HG03354 (cell line): ENCODE results near the gene MKS1.

Experiments
- ATAC-seq: cut with Tn5 transposase; IDR thresholded peaks from one replicate; pipeline ENCODE4 v1.9.1; 2021; ENCODE audit warnings: mild to moderate bottlenecking; ENCODE audit not compliant: unreplicated experiment, poor library complexity, severe bottlenecking

Gene MKS1

DNA sequence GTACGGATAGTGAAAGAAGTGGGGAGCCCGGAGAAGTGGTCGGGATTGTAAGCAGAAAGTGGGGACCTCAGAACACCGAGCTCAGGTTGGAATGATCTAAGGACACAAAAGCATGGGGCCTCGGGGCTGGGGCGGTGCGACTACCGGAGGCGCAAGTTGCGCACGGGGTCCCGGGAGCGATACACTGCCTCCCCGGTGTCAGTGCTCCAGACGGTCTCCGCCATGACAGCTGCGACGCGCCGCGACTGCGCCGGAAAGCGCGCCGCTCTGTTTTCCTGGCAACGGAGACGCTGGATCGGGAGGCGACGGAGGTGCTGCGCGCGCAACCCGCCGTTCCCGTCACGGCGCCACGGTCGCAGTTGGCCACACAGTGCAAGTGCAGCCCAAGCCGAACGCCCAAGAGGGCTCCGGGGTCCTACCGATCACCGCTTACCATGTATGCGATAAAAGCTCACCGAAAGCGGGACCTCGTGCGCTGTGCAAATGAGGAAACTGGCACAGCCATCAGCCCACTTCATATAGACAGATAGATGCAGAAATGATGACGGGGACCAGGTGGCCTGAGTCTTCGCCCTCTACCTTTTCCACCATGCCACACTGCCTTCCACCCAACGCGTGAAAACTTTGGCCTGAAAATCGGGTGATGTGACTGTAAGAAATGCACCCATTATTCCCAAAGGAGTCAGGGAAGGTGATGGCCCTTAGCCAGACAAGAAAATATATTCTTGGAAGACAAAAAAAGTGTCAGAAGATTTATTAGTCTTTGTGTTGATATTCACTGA lies at the start of gene MKS1:
Gene MKS1, minus strand, starts transcription at position 249 of the 782 bp plus-strand sequence. Its CDS starts 25 bp downstream, at position 224.
- peak; percentile 96 for ATAC-seq

DNA sequence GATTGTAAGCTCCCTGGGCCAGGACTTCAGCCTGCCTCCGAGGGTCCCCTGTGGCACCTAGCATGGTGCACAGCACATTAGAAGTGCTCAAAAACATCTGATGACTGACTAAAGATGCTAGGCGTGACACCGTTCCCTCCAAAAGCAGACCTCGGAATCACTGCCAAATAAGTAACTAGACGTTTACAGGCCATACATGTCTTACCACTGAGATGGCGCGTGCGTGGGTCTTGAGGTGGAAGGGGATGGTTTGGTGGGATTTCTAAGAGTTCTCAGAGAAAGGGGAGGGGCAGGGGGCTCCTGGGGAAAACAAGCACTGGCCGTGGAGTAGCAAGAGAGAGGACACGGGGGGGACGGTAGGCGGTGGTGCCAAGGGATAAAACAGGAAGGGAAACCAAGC lies 49.3 kb upstream of the MKS1 start:
- no peak for ATAC-seq

DNA sequence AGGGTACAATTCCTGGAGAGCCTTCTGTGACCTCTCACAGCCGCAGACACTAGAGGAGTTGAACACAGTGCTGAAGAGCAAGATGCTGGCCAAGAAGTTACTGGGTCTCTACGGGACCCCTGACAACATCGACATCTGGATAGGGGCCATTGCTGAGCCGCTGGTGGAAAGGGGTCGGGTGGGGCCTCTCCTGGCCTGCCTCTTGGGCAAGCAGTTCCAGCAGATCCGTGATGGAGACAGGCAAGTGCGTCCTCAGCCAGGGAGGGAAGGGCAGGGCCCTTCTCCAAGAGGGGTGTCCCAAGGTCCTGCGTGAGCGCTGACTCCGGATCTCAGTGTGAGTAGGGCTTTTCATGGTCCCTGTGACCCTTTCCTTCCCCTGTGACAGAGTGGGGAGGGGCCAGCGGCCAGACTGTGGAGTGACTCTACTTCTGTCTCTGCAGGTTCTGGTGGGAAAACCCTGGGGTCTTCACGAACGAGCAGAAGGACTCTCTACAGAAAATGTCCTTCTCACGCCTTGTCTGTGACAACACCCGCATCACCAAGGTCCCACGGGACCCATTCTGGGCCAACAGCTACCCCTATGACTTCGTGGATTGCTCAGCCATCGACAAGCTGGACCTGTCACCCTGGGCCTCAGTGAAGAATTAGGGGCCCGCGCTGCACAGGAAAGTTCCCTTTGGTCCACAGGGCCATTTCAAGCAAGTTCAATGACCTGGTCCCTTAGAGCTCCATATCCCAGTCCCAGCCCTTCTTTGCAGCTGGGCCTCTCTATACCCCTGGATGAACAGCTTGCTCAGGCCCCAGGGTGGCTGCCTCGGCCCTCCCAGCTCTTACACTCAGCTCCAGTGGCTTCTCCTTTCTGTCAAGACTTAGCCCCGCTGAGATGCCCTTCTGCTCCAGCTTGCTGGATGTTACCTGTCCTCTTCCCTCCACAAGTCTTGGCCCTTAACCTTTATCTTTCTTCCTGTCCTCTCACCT lies 48.6 kb upstream of the MKS1 start:
- no peak for ATAC-seq

DNA sequence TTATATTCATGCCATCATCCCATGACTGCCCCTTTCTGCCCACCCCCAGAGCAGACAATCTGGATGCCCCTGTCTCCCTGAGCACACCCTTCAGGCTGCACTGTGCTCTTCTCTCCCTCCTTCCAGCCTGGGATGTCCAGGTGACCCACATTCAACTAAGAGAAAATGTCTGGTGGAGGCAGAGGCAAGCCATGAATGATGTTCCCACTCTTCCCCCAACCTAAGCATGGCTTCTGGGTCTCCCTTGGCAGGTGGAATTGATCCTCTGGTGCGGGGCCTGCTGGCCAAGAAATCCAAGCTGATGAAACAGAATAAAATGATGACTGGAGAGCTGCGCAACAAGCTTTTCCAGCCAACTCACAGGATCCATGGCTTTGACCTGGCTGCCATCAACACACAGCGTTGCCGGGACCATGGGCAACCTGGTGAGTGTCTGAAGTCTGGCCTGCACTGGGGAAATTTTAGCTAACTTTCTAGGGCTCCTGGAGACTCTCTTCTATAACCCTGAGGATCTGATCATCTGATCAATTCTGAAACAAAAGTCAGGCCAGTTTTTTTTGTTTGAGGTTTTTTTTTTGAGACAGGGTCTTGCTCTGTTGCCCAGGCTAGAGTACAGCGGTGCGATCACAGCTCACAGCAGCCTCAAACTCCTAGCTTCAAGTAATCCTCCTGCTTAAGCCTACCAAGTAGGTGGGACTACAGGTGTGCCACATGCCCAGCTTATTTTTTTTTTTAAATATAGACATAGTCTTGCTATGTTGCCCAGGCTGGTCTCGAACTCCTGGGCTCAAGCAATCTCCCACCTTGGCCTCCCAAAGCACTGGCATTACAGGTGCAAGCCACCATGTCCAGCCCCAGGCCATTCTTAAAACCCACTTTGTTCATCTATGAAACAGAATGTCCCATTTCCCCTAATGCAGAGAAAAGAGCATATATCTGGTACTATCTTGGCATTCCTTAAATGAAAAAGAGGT lies 47.1 kb upstream of the MKS1 start:
- ATAC-seq = no peak

DNA sequence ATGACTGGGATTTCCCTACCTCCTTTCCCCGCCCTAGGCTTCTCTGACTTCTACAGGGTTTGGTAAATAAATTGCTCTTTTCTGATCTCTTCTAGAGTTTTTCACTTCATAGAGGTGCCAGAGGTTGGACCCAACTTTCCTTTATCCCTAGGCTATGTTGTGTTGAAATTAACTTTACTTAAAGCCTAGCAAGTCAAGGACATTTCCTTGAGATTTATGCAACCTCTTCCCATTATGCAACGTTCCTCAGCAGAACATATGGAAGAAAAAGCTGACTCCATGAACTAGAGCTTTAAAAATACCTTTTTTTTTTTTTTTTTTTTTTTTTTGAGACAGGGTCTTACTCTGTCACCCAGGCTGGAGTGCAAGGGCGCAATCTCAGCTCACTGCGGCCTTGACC lies 46.2 kb upstream of the MKS1 start:
- ATAC-seq = no peak

DNA sequence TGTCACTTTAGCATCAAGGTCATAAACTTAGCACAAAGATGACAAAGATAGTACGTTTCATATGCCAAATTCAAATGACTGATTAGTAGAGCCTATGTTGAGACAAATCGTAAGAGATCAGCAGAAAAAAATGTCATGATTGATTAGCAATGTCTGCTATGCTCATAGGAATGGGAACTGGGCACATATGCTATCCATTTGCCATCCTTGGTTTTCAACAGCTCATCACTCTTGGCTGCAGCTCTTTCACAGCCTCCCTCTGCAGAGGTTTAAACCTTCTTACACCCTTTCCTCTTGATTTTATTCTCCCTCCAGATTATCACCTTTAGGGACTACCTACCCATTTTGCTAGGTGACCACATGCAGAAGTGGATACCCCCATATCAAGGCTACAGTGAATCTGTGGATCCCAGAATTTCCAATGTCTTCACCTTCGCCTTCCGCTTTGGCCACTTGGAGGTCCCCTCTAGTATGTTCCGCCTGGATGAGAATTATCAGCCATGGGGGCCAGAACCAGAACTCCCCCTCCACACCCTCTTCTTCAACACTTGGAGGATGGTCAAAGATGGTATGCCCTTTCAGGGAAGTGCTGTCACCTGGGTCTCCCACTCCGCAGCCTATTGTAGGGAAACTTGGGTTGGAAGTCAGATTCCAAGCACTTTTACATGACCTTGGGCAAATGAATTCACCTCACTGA lies 45.5 kb upstream of the MKS1 start:
- no peak for ATAC-seq

DNA sequence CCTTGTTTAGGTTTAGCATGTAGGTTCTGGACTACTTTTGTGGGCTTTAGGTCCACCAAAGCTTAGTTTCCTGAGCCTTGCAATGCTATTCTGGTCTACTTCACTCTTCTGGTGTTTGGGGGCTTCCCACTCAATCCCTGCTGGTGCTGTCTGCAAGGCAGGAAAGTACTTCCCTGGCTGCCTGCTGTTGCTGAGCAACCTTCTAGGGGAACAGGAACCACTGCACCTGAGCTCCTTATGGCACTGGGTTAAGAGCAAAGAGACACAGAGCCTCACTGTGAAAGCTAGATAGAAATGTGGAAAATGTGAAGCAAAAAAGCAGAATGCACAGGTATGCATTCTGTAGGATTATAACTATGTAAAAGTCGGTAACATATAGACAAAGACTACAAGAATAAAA lies 44.7 kb upstream of the MKS1 start:
- ATAC-seq = no peak

DNA sequence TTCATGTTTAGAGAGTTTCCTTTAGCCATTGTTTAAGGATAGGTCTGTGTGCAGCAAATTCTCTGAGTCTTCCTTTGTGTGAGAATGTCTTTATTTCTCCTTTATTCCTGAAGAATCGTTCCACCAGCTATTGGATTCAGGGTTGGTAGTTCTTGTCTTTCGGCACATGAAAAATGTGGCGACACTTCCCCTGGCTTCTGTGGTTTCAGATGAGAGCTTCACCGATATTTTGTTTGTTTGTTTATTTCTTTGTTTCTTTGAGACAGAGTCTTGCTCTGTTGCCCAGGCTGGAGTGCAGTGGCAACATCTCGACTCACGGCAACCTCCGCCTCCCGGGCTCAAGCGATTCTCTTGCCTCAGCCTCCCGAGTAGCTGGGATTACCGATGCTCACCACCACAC lies 43.1 kb upstream of the MKS1 start:
- no peak for ATAC-seq

DNA sequence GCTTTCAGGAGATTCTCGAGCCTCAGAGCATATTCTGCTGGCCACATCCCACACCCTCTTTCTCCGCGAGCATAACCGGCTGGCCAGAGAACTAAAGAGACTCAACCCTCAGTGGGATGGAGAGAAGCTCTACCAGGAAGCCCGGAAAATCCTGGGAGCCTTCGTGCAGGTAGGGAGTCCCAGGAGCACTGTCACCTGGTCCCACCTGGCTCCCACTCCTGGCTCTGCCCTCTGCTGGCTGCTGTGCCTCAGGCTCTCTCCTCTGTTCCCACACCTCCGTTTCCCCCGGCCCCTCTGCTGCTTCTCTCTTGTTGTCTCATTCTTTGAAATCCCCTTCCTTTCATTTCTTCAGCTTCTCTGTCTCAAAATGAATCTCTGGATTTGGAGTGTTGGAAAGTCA lies 35.7 kb upstream of the MKS1 start:
- no peak for ATAC-seq

DNA sequence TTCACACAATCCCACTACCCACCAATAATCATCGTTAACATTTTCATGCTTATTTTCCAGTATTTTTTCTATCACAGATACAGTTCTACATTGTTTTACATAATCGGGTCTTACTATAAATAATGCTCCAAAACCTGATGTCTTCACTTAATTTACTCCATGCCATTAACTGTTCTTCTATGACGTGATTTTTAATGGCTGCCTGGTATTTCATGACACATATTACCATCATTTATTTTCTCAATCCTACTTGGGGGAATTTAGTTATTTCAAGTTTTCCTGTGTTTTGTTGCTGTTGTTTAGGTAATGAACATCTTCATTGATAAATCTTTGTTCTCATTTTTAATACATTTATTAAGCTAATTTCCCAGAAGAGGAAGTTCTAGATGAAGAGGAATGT lies 34.0 kb upstream of the MKS1 start:
- ATAC-seq = no peak

DNA sequence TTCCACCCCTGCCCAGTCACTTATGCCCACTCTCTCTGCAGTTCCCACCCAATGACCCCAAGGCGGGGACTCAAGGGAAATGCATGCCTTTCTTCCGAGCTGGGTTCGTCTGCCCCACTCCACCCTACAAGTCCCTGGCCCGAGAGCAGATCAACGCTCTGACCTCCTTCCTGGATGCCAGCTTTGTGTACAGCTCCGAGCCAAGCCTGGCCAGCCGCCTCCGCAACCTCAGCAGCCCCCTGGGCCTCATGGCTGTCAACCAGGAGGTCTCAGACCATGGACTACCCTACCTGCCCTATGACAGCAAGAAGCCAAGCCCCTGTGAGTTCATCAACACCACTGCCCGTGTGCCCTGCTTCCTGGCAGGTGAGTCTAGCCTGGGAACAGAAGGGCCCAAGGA lies 33.1 kb upstream of the MKS1 start:
- ATAC-seq = no peak

DNA sequence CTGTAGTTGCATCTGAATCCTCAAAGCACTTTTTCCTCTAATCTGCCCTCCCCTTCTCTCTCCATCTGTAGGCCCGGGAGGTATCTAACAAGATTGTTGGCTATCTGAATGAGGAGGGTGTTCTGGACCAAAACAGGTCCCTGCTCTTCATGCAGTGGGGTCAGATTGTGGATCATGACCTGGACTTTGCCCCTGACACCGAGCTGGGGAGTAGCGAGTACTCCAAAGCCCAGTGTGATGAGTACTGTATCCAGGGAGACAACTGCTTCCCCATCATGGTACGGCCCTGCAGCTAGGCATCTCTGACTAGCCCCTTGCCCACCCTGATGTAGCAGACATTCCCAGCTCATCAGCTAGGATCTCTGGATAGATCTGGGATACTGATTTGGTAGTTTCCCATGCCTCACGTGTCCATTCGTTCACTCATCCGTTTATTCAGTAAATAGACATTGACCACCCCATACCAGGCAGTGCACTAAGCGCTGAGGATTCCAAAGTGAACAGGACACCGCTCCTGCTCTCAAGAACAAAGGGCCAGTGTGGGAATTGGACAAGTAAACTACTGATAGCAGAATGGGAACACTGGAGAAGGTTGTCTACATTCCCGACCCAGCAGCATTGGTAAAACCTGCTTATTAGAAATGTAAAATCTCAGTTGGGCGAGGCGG lies 31.4 kb upstream of the MKS1 start:
- ATAC-seq = no peak

DNA sequence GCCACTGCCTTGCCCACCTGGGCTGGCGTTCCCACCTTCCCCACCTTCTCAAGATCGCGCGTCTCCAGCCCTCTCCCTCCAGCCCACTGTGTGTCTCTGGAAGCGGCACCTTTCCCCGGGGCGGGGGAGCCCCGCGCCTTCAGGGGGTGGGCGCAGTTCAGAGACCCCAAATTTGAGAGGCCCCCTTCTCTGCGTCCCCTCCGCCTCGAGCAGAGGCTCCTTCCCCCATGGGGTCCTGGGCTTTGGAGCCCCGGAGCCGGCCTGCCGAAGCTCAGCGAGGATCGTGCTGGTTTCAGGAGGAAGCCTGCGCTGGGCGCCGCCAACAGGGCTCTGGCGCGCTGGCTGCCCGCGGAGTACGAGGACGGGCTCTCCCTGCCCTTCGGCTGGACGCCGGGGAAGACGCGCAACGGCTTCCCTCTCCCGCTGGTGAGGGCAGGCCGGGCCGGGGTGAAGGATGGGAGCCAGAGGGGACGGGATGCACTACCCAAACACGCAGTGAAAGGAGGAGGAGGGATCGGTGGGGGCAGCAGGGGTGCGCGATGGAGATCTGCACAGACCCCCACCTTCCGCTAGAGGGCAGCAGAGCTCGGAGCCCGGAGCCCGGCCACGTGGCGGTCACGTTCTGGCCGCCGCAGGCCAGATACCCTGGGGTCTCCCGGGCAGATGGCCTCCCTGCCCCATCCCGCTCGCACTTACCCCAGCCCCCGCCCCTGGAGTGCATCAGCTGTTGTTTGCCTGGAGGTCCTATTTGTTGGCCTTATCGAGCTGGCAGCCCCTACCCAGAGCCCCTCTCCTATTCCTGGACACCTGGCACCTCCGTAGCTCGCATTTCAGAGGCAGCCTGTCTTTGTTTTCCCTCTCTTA lies 30.4 kb upstream of the MKS1 start:
- ATAC-seq = peak; percentile 66

DNA sequence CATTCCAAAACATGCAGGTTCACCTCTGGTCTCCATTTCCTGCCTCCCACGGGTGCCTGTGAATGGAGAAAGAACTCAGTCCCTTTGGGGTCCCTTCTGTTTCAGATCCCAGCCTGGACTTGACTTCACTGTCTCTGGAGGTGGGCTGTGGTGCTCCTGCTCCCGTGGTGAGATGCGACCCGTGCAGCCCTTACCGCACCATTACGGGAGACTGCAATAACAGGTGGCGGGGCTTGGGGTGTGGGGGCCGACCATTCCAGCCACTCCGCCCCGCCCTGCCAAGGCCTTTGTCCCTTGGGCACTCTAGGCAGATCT lies 29.9 kb upstream of the MKS1 start:
- no peak for ATAC-seq

DNA sequence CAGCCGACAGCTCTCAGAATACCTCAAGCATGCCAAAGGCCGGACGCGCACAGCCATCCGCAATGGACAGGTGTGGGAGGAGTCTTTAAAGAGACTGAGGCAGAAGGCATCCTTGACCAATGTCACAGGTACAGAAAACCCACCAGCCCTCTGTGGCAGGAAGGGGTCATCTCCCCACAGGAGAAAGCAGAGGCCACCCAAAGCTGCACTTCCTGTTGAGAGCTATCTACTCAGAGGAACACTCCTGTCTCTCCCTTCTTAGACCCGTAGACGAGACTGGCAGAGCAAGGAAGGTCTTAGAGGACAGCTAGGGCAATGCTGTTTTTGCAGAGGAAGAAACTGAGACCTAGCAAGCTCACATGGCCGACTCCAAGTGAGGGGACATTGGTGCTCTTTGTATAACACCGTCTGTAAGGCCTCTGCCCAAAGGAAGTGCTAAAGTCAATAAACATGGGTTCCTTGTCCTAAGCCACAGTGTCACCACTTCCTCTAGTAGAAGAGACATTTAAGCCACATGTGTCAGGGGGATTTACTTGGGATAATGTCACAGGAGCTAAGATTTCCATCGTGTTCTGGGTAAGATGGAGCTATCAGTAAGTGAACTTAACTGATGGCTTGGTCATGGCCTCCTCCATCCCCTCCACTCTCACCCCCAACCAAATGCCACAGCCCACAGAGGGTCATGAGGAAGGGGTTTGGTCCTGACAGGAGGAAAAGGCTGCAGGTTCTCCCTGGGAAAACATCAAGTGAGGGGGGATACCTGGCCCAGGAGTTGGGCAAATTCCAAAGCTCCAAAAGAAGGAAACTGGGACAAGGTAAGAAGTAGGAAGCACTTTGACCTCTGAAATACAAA lies 28.7 kb upstream of the MKS1 start:
- ATAC-seq = no peak

DNA sequence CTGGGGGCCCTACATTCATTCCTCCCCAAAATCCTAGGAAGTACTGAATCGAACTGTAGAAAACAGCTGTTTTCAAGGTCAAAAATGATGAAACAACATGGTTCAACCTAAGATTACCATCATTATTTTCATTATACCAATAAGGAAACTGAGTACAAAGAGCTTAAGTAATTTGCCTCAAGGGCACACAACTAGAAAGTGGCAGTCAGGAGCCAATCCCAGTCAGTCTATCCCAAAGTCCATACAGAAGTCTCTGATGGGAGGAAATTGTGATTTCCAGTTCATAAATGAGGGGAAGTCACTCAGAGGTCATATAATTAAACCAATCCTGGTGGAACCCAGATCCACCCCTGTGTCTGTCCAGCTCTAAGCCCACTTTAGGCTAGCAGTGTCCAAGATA lies 27.7 kb upstream of the MKS1 start:
- no peak for ATAC-seq

DNA sequence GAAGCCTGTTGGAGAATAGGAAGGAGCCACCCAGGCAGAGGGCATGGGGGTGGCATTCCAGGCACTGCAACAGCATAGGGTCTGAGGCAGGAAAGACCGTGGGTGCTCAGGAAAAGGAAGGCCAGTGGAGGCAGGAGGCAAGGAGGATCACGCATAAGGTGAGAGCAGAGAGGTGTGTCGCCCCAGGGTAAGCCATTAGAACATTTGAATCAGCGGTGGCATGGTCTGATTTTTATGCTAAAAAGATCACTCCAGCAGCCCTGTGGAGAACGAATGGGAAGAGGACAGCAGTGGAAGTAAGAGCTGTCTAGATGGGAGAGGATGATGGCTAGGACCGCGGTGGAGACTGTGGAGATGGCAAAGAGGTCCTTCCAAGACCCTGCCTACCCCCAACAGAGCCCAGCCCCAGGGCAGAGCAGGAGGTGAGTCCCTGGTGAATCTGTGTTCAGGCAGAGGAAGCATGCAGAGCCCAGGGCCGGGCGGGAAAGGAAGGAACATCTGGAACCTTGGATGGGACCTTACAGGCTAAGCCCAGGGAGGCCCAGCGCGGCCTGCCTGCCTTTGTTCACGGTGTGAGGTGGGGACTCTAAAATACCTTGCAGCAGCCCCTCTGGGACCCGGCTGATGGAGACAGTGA lies 27.2 kb upstream of the MKS1 start:
- ATAC-seq = no peak
